GM18858 (cell line): ENCODE data around the gene SLC2A4RG.

Experiments used
- ATAC-seq: cut with Tn5 transposase; IDR thresholded peaks from one replicate; pipeline ENCODE4 v1.9.1; 2021; ENCODE audit not compliant: unreplicated experiment

SLC2A4RG gene

GRCh38 chr20:63739130-63740069 is at the start of gene SLC2A4RG:
Gene SLC2A4RG (plus strand): TSS chr20:63739776. CDS start chr20:63739913, 137 bp downstream.
- no peak for ATAC-seq

- ATAC-seq, result no peak
Observed at GRCh38 chr20:63690003-63690897, 49.3 kb upstream of the SLC2A4RG start.

GRCh38 chr20:63690898-63691710 is 48.5 kb upstream of the SLC2A4RG start:
- no peak for ATAC-seq

- ATAC-seq, result no peak
Observed at GRCh38 chr20:63691711-63692435, 47.7 kb upstream of the SLC2A4RG start.

GRCh38 chr20:63692436-63693082 is 47.0 kb upstream of the SLC2A4RG start:
- no peak for ATAC-seq

GRCh38 chr20:63693083-63693732 is 46.4 kb upstream of the SLC2A4RG start:
- no peak for ATAC-seq

GRCh38 chr20:63693733-63694583 is 45.6 kb upstream of the SLC2A4RG start:
- ATAC-seq, result no peak

- no peak for ATAC-seq
Observed at GRCh38 chr20:63694584-63695423, 44.8 kb upstream of the SLC2A4RG start.

- no peak for ATAC-seq
Observed at GRCh38 chr20:63695424-63696305, 43.9 kb upstream of the SLC2A4RG start.

GRCh38 chr20:63696306-63696627 is 43.3 kb upstream of the SLC2A4RG start:
- ATAC-seq, result no peak

GRCh38 chr20:63696628-63697356 is 42.8 kb upstream of the SLC2A4RG start, which contains the start of gene TNFRSF6B:
Gene TNFRSF6B (plus strand): TSS chr20:63696652. CDS start chr20:63696768, 116 bp downstream.
- ATAC-seq, result no peak

GRCh38 chr20:63697357-63697867 is 42.2 kb upstream of the SLC2A4RG start:
- ATAC-seq, result no peak

GRCh38 chr20:63697868-63698545 is 41.6 kb upstream of the SLC2A4RG start:
- ATAC-seq, result no peak

- no peak for ATAC-seq
Observed at GRCh38 chr20:63698739-63699465, 40.7 kb upstream of the SLC2A4RG start.
